ENCODE measurements around the gene LRRC43.
"Not testable (repeated sequence)": the region's sequence is repeated elsewhere in the genome, so short reads cannot be mapped to it uniquely, and the experiment has no call there.

The LRRC43 gene

DNA sequence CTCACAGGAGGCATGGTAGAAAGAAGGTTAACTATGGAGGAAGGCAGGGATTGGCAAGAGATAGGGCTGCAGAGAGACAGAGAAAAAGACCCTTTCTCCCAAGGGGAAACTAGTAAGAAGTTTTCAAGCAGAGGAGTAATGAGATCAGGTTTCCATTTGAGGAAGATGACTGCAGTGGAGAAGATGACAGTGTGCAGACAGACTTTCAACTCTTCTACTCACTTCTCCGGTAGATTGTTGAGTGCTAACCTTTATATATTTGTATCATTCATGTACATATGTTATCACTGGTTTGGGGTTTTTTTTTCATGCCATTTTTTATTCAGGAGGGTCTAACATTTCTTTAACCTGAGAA, 14.7 kb downstream of the LRRC43 start:
- DNase-seq: no peak

DNA sequence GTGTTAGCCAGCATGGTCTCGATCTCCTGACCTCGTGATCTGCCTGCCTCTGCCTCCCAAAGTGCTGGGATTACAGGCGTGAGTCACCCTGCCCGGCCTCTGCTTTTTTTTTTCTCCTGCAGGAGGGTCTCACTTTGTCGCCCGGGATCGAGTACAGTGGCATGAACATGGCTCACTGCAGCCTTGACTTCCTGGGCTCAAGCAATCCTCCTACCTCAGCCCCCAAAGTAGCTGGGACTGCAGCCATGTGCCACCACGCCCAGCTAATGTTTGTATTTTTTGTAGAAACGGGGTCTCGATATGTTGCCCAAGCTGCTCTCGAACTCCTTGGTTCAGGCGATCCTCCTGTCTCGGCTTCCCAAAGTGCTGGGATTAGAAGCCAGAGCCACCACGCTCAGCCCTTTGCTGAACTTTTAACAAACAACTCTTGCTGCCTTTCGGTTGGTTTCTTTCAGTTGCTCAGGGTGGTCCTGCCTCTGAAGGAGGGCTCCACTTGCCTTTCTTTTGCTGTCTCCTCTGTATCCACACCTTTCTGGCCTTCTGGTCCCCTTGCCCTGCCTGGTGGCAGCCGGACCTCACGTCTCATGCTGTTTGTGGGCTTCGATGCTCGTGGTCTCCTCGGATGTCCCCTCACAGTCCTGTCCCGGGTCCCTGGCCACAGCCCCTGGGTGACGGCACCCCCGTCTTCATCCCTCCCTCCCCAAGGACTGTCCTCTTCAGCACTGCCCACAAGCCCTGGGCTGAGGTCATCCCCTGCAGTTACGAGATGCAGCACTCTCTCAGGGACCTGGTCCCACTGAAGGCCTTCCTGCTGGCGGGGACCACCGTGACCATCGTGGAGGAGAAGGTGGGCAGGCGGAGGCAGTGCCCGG, 16.8 kb downstream of the LRRC43 start:
- no peak for DNase-seq

DNA sequence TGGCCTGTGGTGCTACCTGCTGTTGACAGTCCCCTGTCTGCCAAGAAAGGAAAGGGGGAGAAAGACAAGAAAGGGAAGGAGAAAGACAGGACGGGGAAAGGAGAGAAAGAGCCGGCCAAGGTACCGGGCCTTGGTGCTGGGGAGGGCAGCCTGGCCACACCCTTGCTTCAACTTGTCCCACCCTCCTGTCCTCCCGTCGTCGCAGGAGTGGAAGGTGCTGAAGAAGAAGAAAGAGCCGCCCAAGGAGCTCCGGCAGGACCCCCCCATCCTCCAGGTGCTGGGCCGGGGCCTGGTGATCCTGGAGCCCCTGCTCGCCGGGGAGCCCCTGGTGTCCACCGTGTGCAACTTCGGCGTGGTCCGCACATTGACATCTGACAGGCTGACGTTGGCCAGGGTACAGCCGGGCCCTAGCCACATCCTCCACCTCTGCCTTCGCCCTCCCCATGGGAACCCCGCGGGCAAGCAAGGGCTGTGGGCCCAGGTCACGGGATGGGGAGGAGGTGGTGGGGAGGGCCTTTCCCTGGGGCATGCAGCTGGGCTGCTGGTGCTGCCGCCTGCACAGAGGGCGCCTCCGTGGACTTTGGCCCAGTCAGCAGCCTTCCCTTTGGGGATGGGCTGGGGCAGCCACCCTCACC, 17.7 kb downstream of the LRRC43 start:
- no peak for DNase-seq

DNA sequence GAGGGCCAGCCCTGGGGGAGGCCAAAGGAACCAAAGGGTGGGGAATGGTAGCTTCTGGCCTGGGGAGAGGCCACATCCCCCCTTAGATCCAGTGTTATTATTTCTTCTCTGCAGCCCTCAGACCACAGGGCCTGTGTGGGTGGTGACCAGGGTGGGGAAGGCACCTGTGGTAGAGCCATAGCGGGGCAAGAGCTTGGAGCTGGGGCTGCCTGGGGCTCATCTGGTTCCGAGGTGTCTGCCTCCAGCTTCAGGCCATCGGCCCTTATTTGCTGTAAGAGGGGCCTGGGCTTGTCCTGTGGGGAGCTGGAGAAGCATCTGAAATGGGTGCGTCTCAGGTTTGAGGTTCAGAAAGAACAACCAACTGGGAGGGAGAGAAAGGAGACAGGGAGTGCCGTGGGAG, 18.5 kb downstream of the LRRC43 start:
- DNase-seq: no peak

DNA sequence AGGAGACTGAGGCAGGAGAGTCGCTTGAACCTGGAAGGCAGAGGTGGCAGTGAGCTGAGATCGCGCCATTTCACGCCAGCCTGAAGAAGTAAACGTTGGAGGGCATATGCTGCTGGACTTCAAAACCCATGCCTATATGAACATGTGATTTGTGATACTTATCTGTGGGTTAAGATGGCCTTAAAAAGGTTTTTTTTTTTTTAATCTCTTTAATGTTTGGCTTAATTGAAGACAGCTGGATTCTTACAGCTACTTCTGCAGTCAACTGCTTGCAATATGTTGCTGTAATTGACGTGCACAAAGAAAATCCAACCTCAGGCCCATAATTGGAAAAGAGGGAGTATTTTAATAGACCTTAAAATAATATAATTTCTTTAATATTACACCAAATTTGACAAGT, 19.1 kb downstream of the LRRC43 start:
- DNase-seq: no peak

DNA sequence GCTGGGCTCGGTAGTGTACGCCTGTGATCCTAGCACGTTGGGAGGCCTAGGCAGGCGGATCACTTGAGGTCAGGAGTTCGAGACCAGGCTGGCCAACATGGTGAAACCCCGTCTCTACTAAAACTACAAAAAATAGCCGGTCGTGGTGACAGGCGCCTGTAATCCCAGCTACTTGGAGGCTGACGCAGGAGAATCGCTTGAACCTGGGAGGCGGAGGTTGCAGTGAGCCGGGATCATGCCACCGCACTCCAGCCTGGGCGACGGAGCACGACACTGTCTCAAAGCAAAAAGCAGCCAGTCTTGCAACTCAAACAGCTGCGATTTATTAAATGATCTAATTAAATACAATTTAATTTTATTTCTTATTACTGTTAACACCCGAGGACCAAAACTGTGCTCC, 19.9 kb downstream of the LRRC43 start:
- DNase-seq: not testable (repeated sequence)

DNA sequence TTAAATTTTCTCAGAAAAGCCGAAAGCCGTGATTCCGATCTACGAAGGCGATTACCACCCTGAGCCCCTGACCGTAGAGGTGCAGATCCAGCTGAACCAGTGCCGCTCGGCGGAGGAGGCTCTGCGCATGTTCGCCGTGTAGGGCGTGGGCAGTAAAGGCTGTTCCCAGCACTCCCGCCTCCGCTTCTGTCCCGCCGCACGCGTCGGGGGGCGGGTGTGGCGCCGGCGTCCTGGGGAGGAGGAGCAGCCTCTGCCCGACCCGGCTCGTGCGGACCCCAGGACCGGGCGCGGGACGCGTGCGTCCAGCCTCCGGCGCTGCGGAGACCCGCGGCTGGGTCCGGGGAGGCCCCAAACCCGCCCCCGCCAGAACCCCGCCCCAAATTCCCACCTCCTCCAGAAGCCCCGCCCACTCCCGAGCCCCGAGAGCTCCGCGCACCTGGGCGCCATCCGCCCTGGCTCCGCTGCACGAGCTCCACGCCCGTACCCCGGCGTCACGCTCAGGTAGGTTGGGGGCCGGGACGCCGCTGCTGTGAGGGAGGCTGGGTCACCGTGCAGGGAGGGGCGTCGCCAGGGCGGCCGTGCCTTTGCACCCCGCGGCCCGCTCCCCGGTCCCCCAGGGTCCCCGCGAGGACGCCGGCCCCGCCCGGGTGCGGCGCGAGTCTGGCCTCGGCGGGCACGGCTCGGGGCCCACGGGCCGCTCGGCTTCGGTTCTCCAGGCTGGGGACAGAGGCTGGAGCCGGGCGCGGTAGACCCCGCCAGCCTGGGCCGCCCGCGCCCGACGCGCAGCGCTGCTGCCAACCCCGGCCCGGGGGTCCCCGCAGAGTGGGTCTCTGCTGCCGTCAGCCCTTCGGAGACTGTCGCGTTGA, 20.6 kb downstream of the LRRC43 start, which contains the start of gene B3GNT4:
TSS of gene B3GNT4 (plus strand) at position 409 of the 866 bp plus-strand sequence. CDS start 910 bp downstream, outside the sequence.
- DNase-seq: no peak

DNA sequence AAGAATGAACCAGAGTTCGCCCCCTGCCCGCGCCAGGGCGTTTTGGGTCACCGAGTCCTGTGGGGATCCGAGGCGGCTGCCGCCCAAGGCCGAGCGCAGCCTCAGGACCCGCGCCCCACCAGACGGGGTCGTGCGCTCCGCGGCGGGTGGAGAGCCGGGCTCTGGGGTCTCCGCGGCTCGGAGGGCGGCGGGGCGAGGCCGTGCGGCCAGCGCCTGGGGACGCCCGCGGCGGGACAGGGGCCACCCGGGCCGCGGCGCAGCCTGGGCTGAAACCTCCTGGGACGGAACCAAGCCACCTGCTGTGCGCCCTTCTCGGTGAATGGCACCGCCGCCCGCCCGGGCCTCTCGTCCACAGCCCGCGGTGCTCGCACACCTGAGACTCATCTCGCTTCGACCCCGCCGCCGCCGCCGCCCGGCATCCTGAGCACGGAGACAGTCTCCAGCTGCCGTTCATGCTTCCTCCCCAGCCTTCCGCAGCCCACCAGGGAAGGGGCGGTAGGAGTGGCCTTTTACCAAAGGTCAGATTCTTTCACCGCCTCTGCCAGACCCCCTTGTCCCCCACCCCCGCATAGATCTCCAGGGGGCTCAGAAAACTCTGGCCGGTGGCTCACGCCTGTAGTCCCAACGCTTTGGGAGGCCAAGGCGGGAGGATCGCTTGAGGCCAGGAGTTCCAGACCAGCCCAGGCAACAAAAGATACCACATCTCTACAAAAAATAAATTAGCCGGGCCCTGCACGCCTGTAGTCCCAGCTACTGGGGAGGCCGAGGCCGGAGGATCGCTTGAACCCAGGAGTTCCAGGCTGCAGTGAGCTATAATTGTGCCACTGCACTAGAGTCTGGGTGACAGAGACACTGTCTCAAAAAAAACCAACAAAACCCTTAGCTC, 21.5 kb downstream of the LRRC43 start:
- no peak for DNase-seq

DNA sequence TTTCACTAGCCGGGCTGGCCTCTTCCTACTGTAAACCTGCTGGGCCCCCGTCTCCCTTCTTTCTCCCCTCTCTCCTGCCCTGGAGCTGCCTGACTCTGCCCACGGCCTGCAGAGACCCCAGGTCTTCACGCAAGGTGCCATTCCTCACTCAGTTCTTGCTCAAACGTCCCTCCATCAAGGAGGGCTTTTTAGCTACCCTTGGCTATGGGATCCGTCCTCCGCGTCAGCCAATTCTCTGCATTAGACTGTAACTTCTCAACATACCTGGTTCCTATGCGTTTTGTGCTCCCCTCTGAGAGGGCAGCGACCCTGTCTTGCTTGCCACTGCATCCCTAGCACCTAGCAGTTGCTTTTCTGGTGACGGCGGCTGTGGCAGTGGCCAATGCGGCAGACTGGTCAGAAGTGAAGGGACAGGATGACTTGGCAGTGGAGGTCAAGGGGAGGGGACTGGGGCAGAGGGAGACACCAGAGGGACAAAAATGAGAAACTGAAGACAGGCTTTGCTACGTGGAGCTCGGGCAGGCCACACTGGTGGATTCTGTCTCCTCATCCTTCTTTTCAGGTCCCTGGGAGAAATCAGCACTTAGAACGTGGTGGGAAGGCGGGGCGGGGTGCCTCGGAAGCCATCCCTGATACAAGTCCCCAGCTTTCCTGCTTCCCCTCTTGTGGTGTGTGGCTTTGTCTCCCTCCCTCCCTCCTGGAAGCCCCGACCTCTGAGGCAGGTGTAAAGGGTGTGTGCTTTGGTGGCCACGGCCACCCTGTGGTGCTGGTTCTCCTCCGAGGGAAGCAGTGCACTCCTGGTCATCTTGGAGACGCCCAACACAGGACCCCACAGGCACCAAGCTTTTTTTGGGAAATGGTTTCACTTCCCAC, 22.4 kb downstream of the LRRC43 start:
- no peak for DNase-seq

DNA sequence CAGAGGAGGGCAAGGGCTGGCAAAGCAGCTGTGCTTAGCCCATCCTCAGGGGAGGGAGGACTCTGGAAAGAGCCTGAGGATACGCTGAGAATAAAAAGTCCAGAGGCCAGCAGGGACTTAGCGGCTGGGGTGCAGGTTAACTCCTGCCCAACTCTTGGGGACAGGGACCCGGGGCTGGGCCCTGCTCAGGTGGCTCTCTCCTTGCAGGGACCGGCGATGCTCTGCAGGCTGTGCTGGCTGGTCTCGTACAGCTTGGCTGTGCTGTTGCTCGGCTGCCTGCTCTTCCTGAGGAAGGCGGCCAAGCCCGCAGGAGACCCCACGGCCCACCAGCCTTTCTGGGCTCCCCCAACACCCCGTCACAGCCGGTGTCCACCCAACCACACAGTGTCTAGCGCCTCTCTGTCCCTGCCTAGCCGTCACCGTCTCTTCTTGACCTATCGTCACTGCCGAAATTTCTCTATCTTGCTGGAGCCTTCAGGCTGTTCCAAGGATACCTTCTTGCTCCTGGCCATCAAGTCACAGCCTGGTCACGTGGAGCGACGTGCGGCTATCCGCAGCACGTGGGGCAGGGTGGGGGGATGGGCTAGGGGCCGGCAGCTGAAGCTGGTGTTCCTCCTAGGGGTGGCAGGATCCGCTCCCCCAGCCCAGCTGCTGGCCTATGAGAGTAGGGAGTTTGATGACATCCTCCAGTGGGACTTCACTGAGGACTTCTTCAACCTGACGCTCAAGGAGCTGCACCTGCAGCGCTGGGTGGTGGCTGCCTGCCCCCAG, 23.4 kb downstream of the LRRC43 start:
- no peak for DNase-seq

DNA sequence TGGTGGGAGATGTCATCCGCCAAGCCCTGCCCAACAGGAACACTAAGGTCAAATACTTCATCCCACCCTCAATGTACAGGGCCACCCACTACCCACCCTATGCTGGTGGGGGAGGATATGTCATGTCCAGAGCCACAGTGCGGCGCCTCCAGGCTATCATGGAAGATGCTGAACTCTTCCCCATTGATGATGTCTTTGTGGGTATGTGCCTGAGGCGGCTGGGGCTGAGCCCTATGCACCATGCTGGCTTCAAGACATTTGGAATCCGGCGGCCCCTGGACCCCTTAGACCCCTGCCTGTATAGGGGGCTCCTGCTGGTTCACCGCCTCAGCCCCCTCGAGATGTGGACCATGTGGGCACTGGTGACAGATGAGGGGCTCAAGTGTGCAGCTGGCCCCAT, 24.1 kb downstream of the LRRC43 start:
- DNase-seq: no peak

DNA sequence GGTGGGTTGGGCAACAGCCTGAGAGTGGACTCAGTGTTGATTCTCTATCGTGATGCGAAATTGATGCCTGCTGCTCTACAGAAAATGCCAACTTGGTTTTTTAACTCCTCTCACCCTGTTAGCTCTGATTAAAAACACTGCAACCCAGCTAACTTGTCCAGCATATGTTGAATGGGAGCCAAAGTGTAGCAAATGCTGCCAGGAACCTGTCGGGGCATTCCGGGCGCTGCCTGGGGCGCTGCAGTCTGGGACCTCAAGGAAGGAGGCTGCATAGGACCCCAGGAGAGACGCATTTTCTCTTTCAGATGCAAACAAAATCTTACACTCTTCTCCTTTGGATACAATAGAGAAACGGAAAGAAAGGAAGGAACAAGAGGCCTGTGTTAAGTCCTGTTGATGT, 24.5 kb downstream of the LRRC43 start:
- no peak for DNase-seq

DNA sequence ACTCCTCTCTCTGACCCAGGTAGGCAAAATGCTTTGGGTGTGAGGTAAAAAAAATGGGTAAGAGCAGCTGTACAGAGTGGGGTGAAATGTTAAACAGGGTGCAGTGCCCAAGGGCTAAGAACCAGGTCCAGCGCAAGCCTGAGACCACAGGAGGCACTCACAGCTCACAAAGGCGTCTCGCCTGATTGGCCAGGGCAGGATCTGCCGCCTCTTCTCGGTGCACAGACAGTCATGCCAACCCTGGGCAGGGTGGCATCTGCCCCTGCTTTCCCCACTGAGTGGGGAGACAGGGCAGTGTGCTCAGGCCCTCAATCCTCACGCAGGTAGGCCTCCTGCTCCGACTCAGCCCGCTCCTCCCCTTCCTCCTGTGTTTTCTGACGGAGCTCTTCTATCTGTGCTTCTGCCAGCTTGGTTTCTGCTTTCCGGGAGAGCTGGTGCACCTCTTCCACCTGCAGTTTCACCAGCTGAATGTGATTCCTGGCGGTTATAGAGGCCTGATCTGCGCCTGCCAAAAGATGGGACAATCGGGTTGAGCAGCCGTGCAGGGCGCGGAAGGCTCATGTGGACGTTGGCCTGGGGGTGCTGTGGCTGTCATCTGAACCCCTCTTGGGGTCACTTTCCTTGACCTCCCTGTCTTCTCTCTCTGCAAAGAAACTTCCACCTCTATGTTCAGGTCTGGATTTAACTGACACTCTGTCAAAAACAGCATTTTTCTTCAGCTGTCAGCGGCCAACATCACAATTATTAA, 25.3 kb downstream of the LRRC43 start:
- DNase-seq: no peak

DNA sequence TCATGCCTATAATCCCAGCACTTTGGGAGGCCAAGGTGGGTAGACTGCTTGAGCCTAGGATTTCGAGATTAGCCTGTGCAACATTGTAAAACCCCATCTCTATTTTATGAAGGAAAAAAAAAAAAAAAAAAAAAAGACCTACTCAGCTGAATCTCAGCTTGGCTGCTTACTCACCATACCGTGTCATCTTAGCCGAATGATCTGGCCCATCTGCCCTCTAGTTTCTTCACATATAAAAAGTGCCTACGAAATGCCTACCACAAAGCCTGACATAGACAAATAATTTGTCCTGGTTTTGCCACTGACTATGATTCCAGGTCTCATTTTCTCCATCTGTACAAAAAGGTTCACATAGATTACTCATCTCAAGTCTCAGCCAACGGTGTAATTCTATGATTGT, 32.8 kb downstream of the LRRC43 start:
- no peak for DNase-seq

DNA sequence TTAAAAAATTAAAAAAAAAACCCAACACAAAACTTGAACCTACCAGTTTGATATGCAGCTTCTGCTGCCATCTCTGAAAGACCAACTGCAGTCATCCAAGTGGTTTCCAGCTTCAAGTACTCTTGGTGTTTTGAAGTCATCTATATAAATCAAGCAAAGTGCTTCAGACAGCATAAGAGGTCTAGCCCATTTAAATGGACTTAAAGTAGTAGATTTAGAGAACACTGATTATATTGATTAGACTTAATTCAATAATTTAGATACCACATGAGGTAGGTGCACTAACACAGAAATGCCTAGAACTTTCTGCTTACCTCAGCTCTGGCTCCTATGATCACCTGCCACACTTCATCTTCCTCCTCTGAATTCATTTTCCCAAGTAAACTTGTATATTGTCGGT, 33.5 kb downstream of the LRRC43 start:
- DNase-seq: no peak

DNA sequence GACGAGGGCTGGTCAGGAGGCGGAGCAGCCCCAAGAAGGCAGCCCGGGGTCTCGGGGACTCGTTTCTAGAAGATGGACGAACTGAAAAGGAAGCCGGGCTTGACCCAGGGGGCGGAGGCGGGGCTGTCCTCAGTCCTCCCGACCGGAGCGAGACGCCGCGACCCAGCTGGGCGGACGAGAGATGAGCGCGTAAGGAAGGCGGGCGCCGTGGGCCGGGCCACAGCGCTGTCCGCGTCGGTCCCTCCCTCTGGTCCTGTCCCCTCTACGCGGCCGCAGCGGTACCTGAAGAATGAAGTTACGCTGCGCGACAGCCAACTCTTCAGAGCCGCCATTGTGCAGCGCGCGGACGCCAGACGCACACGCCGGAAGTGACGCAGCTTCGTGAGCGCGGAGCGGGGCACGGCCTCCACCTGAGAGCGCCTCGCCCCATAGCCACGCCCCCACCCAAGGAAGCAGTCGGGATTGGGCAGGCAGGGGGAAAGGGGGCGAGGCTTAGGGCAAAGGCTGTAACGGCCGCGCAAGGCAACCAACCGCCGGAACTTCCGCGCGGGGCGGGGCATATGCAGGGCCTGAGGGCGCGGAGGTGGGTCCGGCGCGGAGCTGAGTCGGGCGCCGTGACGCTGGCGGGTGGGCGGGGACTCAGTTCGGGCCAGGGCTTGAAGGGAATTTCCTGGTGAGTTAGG, 42.9 kb downstream of the LRRC43 start, which contains the start of gene DIABLO:
TSS of gene DIABLO (minus strand) at position 370 of the 683 bp plus-strand sequence. CDS start at position 332, 38 bp downstream.
- DNase-seq: peak; percentile 97

DNA sequence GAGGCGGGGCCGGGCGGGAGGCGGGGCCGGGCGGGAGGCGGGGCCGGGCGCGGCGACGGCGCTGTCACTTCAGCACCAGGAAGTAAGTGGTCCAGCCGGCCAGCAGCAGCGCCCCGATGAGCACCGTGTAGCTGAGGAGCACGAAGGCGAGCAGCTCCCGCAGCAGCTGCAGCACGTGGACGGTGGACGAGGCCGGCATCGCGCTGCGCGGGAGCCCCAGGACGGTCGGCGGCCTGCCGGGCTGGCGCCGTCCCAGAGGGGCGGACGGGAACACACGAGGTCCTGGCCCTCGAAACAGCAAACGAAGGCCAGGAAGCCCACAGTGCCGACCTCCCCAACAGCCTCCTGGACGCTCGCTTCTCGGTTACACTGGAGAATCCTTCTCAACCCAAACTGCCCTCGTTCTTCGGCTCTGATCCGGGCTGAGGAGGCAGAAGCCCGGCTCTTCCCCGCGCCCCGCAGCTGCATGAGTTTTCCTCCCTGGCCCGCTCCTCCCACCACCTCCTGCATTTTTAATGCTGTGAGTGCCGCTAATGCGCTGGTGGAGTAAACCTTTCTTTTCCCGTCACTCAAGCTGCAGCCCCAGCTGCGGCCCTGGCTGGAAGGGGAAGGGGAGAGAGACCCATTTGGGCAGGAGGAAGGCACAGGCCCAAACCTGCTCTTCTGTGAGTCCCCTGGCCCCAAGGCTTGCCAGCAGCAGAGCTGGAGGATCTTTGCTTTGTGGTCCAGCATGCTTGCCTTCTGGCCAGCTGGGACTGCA, 43.6 kb downstream of the LRRC43 start:
- no peak for DNase-seq

DNA sequence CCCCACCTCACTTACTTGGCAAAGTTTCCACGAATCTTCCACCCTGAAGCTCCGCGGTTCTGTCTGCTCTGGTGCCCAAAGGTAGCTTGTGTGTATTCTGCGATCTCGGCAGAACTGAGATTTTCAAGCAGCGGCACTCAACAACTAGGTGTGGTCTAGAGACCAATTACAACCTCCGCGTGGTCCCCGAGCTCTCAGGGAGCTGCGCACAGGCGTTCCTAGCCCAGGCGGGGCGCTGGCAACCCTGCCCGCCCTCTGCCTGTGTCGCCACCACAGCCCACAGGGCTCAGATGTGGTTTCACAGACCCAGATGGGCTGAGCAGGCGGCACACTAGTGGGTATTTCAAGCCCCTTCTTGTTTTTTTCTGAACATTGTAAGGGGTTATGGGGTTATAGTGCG, 44.4 kb downstream of the LRRC43 start:
- no peak for DNase-seq

Measured in NCI-H1417 treated with DMSO at 0.1 percent for 48 hours (cell line).